IMR-90 (cell line): Measurements from ENCODE around the gene FAM110D.

ENCODE experiments used
- CEBPB ChIP-seq: IDR thresholded peaks from 2 replicates; pipeline ENCODE4 v1.6.1; 2012; ENCODE audit warnings: low read depth, low read length, improper control_type of control experiment
- CHD1 ChIP-seq: IDR thresholded peaks from 2 replicates; pipeline ENCODE4 v1.6.1; 2012; ENCODE audit warnings: low read depth, low read length, improper control_type of control experiment
- FOS ChIP-seq: fragments of 150-350 bp; IDR thresholded peaks from 2 replicates; pipeline ENCODE4 v1.6.1; 2016; ENCODE audit warnings: low read depth, low read length
- MAFK ChIP-seq: IDR thresholded peaks from 2 replicates; pipeline ENCODE4 v1.6.1; 2012; ENCODE audit warnings: low read depth, low read length, improper control_type of control experiment
- MAZ ChIP-seq: IDR thresholded peaks from 2 replicates; pipeline ENCODE4 v1.6.1; 2012; ENCODE audit warnings: low read depth, mild to moderate bottlenecking, low read length, improper control_type of control experiment, moderate library complexity, borderline replicate concordance
- MXI1 ChIP-seq: IDR thresholded peaks from 2 replicates; pipeline ENCODE4 v1.6.1; 2012; ENCODE audit warnings: low read depth, mild to moderate bottlenecking, low read length, moderate library complexity, borderline replicate concordance
- NFE2L2 ChIP-seq: fragments of 150-350 bp; IDR thresholded peaks from 2 replicates; pipeline ENCODE4 v1.6.1; 2016; ENCODE audit warnings: low read depth, mild to moderate bottlenecking, low read length
- POLR2A ChIP-seq: IDR thresholded peaks from 2 replicates; pipeline ENCODE4 v1.6.1; 2012; ENCODE audit warnings: mild to moderate bottlenecking, low read depth, low read length
- RAD21 ChIP-seq: IDR thresholded peaks from 2 replicates; pipeline ENCODE4 v1.6.1; 2012; ENCODE audit warnings: low read length, improper control_type of control experiment
- RCOR1 ChIP-seq: IDR thresholded peaks from 2 replicates; pipeline ENCODE4 v1.6.1; 2012; ENCODE audit warnings: mild to moderate bottlenecking, low read length, improper control_type of control experiment; ENCODE audit not compliant: insufficient replicate concordance
- RFX5 ChIP-seq: IDR thresholded peaks from 2 replicates; pipeline ENCODE4 v1.8.0; 2012; ENCODE audit warnings: low read depth, mild to moderate bottlenecking, low read length, moderate library complexity
- TF ChIP-seq, protein P1 (sequence below): conservative IDR thresholded peaks from 2 replicates; pipeline ENCODE4 v1.5.1; 2012; ENCODE audit warnings: mild to moderate bottlenecking, low read depth, low read length, improper control_type of control experiment
- TF ChIP-seq, protein P2 (sequence below): fragments of 150-350 bp; IDR thresholded peaks from 2 replicates; pipeline ENCODE4 v1.6.1; 2017; ENCODE audit warnings: mild to moderate bottlenecking, antibody characterized with exemption, low read length, low read depth
- TF ChIP-seq, protein P3 (sequence below): fragments of 150-350 bp; IDR thresholded peaks from 2 replicates; pipeline ENCODE4 v1.6.1; 2016; ENCODE audit warnings: low read depth, mild to moderate bottlenecking, low read length, moderate library complexity, borderline replicate concordance

DNA sequence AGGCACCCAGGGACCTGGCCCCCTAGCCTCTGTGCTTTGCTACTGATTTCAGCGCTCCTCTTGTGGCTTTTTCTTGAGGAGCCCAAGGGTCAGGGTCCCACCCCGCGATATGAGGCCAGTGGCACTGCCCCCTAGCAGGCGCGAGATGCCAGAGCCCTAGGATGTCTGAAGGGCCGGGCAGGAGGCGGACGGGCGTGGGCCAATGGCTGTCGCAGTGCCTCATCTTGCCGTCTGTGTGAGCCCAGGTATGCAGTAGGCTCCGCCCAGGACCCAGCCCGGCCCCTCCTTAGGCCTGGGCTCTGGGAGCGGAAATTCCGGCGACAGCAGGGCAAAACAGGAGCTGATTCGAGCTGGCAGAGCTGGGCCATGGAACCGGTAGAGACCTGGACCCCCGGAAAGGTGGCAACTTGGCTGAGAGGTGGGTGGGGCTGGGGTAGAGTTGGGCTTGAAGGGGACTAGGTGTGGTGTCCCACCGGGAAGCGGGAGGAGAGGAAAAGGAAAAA lies 18.4 kb downstream of the FAM110D start, which contains the start of gene CNKSR1:
- TF ChIP-seq, protein P1, sequence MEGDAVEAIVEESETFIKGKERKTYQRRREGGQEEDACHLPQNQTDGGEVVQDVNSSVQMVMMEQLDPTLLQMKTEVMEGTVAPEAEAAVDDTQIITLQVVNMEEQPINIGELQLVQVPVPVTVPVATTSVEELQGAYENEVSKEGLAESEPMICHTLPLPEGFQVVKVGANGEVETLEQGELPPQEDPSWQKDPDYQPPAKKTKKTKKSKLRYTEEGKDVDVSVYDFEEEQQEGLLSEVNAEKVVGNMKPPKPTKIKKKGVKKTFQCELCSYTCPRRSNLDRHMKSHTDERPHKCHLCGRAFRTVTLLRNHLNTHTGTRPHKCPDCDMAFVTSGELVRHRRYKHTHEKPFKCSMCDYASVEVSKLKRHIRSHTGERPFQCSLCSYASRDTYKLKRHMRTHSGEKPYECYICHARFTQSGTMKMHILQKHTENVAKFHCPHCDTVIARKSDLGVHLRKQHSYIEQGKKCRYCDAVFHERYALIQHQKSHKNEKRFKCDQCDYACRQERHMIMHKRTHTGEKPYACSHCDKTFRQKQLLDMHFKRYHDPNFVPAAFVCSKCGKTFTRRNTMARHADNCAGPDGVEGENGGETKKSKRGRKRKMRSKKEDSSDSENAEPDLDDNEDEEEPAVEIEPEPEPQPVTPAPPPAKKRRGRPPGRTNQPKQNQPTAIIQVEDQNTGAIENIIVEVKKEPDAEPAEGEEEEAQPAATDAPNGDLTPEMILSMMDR: no peak
- TF ChIP-seq RCOR1 (no peak), POLR2A (no peak), NFE2L2 (no peak), RFX5 (no peak), CEBPB (no peak), RAD21 (no peak), MAFK (no peak), MXI1 (no peak), FOS (no peak), CHD1 (no peak), MAZ (no peak)
- TF ChIP-seq, protein P2, sequence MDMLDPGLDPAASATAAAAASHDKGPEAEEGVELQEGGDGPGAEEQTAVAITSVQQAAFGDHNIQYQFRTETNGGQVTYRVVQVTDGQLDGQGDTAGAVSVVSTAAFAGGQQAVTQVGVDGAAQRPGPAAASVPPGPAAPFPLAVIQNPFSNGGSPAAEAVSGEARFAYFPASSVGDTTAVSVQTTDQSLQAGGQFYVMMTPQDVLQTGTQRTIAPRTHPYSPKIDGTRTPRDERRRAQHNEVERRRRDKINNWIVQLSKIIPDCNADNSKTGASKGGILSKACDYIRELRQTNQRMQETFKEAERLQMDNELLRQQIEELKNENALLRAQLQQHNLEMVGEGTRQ: no peak
- TF ChIP-seq, protein P3, sequence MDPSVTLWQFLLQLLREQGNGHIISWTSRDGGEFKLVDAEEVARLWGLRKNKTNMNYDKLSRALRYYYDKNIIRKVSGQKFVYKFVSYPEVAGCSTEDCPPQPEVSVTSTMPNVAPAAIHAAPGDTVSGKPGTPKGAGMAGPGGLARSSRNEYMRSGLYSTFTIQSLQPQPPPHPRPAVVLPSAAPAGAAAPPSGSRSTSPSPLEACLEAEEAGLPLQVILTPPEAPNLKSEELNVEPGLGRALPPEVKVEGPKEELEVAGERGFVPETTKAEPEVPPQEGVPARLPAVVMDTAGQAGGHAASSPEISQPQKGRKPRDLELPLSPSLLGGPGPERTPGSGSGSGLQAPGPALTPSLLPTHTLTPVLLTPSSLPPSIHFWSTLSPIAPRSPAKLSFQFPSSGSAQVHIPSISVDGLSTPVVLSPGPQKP: no peak
